Adrenal gland (tissue), 5 donors: ENCODE measurements around the gene MAB21L2.

ENCODE experiments used
- CTCF ChIP-seq, 6 experiments: fragments of 450-650 bp in 4 of 6; fragments of 200-600 bp in 2 of 6; sonication (generic) in 1 of 6; IDR thresholded peaks; 1 replicate in 5 of 6; 2 replicates in 1 of 6; pipeline versions ENCODE4 v1.5.1 to v1.8.0; 2016 to 2021; ENCODE audit warnings: antibody characterized with exemption in 6 of 6, mild to moderate bottlenecking in 2 of 6, moderate library complexity in 1 of 6
- POLR2A ChIP-seq, 2 donors: fragments of 450-650 bp; IDR thresholded peaks; one replicate each; pipeline ENCODE4 v1.6.1; 2017; ENCODE audit warnings: antibody characterized with exemption in 2 of 2, mild to moderate bottlenecking in 2 of 2, moderate library complexity in 1 of 2
- donor health status: DM: no; HTN: no; CAD: no.

GRCh38 chr4:150540536-150540935, 41.4 kb upstream of the MAB21L2 start:
- no peak for TF ChIP-seq POLR2A (IDR thresholded peaks at IDR 0.05)
- TF ChIP-seq CTCF (IDR thresholded peaks at IDR 0.05): no peak
